ENCODE measurements around the gene PRMT2. TPM values are rescaled to one million over a fixed set of nuclear protein-coding genes. Genes with fewer than 3 reads are reported as not detected.

PRMT2 gene
- 100 to 1,000 TPM; 153 to 157 TPM for total RNA-seq

DNA sequence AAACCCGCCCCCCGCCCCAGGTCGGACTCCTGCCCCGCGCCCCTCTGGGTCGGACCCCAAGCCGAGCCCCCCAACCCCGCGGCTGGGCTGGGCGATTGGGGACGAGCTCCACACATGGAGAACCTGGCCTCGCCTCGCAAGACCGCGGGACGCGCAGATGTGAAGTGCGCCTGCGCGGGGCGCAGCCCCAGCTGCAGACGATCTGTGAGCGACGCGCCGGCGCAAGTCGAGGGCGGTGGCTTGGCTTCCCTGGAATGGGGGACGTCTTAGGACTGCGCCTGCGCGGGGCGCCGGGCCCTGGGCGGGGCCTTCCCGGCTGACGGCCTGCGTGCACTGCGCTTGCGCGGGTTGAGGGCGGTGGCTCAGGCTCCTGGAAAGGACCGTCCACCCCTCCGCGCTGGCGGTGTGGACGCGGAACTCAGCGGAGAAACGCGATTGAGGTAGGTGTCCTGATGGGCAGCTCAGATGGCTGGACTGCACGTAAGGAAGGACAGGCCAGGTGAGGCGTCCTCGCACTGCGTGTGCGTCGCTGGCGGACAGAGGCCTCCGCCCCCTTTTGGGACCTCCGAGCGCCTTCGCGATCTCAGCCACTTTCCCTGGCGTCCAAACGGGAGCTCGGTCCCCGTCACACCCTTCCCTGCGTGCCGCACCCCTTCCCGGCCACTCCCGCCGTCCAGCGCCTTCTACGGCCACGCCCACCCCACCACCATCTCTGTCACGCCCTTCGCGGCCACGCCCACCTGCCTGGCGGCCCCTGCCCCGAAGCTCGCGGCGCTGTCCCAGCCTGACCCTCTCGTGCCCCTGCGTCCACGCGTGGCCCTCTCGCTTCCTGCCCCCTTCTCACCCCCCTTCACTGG lies at the start of gene PRMT2:
TSS of gene PRMT2 (plus strand) at position 351 of the 857 bp plus-strand sequence. CDS start 1,278 bp downstream, outside the sequence.
- POLR2A ChIA-PET: interaction anchor here (0.7 to 6.5 kb wide), 17 partner anchors 7 to 312 kb away, joined by 3 to 80 read pairs (median 12); partner anchors contain the start of genes C21orf58, DIP2A, PCNT and S100B
- no peaks in the 10 kb centered on the region for H3K9me3 Mint-ChIP-seq
- peak within 1 kb of the TSS; percentile 94 for H3K27ac Mint-ChIP-seq
- peak; percentile 100 for DNase-seq
- H3K36me3 Mint-ChIP-seq: peaks cover 13% of the 10 kb centered on the region
- ATAC-seq (ENCODE audit: low read depth): peak; percentile 92
- H3K27me3 Mint-ChIP-seq: no peaks in the 10 kb centered on the region
- H3K4me3 Mint-ChIP-seq: peak within 1 kb of the TSS; percentile 89
- H3K4me1 Mint-ChIP-seq: peaks cover 60% of the 10 kb centered on the region

DNA sequence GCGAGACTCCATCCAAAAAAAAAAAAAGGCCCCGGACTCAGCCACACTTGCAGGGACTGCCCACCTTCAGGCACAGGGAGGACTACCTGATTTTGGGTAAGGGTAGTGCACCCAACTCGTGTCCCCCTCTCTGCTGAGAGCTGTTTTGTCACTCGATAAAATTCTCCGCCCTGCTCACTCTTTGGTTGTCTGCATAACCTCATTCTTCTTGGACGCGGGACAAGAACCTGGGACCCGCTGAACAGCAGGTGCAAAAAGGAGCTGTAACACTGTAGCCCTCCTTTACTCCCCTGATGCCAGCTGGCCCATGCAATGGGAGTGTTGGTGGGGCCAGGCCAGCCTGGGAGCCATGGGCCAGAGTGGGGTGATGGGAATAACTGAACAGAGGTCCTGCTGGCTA lies 41.2 kb upstream of the PRMT2 start:
- DNase-seq (no peak), ATAC-seq (ENCODE audit: low read depth) (no peak)
- Mint-ChIP-seq H3K9me3 (peaks cover 29% of the 10 kb centered on the region), H3K27me3 (no peaks in the 10 kb centered on the region), H3K27ac (no peak overlapping the region), H3K4me3 (no peak overlapping the region), H3K36me3 (peaks cover 15% of the 10 kb centered on the region), H3K4me1 (peaks cover 4% of the 10 kb centered on the region)
- POLR2A ChIA-PET: interaction anchor here (0.9 to 1.7 kb wide), 2 partner anchors 27 to 34 kb away, joined by 3 to 4 read pairs; no protein-coding TSS in a partner anchor

DNA sequence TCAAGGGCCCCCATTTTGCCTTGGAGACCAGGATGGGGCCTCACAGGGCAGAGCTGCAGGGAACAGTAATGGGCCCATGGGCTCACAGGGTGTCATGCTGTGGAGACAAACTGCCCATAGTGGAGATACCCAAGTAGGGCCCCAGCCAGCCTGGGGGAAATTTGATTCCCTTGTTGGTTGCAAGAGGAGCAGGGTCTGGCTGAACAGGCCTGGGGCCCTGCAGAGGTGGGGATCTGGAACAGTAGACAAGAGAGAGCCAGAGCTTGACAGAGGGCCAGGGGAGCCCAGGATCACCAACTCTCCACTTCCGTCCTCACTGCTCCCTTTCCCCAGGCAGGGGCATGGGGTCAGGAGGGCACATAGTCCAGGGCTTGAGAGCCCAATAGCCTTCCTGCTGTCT lies 39.3 kb upstream of the PRMT2 start:
- POLR2A ChIA-PET: no interaction called here
- Mint-ChIP-seq H3K36me3 (peaks cover 9% of the 10 kb centered on the region), H3K27ac (no peak overlapping the region), H3K27me3 (no peaks in the 10 kb centered on the region), H3K4me1 (peaks cover 12% of the 10 kb centered on the region), H3K9me3 (peaks cover 17% of the 10 kb centered on the region), H3K4me3 (no peak overlapping the region)
- ATAC-seq (ENCODE audit: low read depth) (no peak), DNase-seq (no peak)

DNA sequence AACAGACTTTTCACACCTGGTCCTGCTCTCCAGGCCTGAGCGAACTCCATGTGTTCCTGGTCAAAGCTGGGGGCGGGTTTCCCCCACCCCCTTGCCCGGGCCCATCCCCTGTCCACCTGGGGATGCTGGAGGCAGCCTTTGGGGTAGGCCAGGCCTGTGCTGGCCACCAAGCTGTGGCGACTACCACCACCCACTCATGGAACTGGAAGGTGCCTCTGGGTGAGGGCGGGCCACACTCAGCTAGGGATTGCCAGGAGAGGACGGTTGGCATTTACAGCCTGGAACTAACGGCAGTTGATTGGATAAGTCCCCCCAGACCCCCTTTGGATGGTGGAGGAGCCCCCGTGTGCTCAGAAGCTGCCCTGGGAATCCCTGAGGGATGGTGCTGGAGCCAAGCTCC lies 38.4 kb upstream of the PRMT2 start:
- peaks cover 12% of the 10 kb centered on the region for H3K9me3 Mint-ChIP-seq
- H3K4me3 Mint-ChIP-seq: no peak overlapping the region
- H3K4me1 Mint-ChIP-seq: peaks cover 12% of the 10 kb centered on the region
- no peak overlapping the region for H3K27ac Mint-ChIP-seq
- peaks cover 9% of the 10 kb centered on the region for H3K36me3 Mint-ChIP-seq
- ATAC-seq (ENCODE audit: low read depth): no peak
- POLR2A ChIA-PET: interaction anchor here (1.9 kb wide), 1 partner anchor 9 kb away, joined by 8 read pairs; the partner anchor contains the start of gene S100B
- no peak for DNase-seq
- no peaks in the 10 kb centered on the region for H3K27me3 Mint-ChIP-seq

DNA sequence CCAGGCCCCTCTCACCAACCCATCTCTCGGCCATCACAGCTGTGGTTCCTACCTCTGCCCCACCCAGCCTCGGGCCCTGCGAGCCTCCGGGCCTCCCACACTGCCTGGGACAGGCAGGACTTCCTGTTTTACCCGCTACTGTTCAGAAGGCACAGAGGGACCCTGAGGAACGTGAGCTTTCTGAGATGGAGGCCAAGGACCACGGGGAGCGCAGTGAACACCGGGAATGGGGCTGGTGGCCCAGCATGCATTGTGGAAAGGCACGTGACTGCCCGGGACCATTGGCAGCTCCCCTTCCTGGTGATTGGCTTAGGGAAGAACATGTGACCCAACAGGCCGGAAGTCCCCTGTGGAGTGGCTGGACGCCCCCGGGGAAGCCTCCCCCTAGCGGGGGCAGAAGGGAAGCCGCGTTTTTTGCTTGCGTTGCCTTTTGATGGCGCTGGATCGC lies 37.6 kb upstream of the PRMT2 start:
- peak overlapping the region; percentile 48 for H3K27ac Mint-ChIP-seq
- H3K4me3 Mint-ChIP-seq: no peak overlapping the region
- POLR2A ChIA-PET: interaction anchor here (1.5 to 1.9 kb wide), 2 partner anchors 8 to 37 kb away, joined by 3 to 8 read pairs; partner anchors contain the start of genes PRMT2 and S100B
- no peaks in the 10 kb centered on the region for H3K27me3 Mint-ChIP-seq
- H3K4me1 Mint-ChIP-seq: peaks cover 20% of the 10 kb centered on the region
- ATAC-seq (ENCODE audit: low read depth): no peak
- DNase-seq: no peak
- H3K9me3 Mint-ChIP-seq: peaks cover 7% of the 10 kb centered on the region
- peaks cover 8% of the 10 kb centered on the region for H3K36me3 Mint-ChIP-seq

DNA sequence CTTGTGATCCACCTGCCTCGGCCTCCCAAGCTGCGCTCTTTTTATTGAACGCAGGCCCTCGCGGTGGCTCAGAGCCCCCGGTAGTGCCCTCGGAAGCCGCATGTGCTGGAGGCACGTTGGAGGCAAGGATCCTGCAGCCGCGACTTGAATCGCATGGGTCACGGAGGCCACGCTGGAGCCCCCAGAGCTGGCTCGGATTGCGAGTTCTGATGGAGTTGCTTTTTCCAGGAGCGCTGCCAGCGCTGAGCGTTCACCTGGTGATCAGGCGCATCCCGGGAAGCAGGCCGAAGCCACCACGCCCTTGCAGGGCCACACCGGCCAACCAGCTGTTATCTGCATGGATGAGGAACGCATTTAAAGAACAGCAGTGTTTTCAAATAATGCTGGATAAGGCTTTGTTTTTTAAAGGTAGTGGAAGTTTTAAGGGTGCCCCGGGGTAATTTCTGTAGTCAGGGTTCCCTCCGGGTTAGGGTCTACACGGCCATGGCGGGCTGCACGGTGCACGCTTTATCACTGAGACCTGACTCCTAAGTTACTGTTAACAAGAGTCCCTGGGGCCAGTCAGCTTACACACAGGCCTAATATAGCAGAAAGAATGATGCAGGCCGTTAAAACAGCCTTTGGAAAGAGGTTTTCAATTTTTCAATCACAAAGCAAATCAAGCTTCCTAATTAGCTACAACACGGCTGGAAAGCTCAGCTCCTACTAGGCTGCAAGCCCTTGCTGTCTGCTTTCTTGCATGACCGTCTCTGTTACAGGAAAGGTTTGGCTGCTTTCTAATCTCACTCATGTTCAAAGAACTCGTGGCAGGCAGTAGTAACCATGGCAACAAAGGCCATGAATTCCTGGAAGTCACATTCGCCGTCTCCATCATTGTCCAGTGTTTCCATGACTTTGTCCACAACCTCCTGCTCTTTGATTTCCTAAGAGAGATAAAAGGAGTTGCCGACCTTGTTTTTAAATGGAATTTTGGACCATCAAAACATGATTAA lies 36.6 kb upstream of the PRMT2 start:
- POLR2A ChIA-PET: interaction anchor here (0.6 to 1.9 kb wide), 6 partner anchors 7 to 173 kb away, joined by 3 to 8 read pairs (median 3); partner anchors contain the start of genes PRMT2 and S100B
- ATAC-seq (ENCODE audit: low read depth) (peak; percentile 43), DNase-seq (no peak)
- Mint-ChIP-seq H3K36me3 (peaks cover 1% of the 10 kb centered on the region), H3K27ac (peak overlapping the region; percentile 29), H3K27me3 (no peaks in the 10 kb centered on the region), H3K4me3 (no peak overlapping the region), H3K4me1 (peaks cover 20% of the 10 kb centered on the region), H3K9me3 (peaks cover 2% of the 10 kb centered on the region)

DNA sequence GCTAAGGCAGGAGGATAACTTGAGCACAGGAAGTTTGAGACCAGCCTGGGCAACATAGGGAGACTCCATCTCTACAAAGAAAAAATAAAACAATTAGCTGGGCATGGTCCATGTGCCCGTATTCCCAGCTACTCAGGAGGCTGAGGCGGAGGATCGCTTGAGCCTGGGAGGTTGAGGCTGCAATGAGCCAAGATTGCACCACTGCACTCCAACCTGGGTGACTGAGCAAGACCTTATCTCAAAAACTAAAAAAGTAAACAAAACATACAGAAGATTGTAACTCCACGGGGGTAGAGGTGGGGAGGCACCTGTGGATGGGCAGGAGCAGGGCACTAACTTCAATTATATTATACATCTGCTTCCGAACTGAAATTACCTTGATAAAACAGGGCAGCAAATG lies 35.2 kb upstream of the PRMT2 start:
- Mint-ChIP-seq H3K27ac (no peak overlapping the region), H3K27me3 (no peaks in the 10 kb centered on the region), H3K9me3 (no peaks in the 10 kb centered on the region), H3K4me1 (peaks cover 27% of the 10 kb centered on the region), H3K4me3 (no peak overlapping the region), H3K36me3 (peaks cover 2% of the 10 kb centered on the region)
- POLR2A ChIA-PET: interaction anchor here (1.1 kb wide), 2 partner anchors 33 to 41 kb away, joined by 3 read pairs; no protein-coding TSS in a partner anchor
- DNase-seq: no peak
- no peak for ATAC-seq (ENCODE audit: low read depth)

DNA sequence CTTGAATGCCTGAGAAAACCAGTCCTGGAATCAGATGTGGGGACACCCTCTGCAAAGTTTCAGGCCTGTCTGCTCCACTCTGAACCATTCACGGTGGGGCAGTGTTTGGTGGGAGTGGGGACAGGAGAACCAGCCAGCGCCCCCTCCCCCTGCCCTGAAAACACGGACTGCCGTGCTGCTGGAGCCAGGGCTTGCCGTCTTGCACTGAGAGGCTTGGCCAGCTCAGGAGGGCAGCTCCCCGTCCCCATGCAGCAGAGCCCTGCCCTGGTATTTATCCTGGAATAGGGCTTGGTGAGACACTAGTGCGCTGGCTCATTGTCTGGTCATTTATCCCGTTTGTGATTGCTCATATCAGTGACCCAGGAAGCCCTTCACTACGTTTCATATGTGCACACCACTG lies 34.5 kb upstream of the PRMT2 start:
- Mint-ChIP-seq H3K4me1 (peaks cover 33% of the 10 kb centered on the region), H3K4me3 (no peak overlapping the region), H3K27ac (no peak overlapping the region), H3K9me3 (no peaks in the 10 kb centered on the region), H3K27me3 (no peaks in the 10 kb centered on the region), H3K36me3 (peaks cover 2% of the 10 kb centered on the region)
- no peak for DNase-seq
- POLR2A ChIA-PET: interaction anchor here (1.1 kb wide), 2 partner anchors 32 to 42 kb away, joined by 3 read pairs; no protein-coding TSS in a partner anchor
- no peak for ATAC-seq (ENCODE audit: low read depth)

DNA sequence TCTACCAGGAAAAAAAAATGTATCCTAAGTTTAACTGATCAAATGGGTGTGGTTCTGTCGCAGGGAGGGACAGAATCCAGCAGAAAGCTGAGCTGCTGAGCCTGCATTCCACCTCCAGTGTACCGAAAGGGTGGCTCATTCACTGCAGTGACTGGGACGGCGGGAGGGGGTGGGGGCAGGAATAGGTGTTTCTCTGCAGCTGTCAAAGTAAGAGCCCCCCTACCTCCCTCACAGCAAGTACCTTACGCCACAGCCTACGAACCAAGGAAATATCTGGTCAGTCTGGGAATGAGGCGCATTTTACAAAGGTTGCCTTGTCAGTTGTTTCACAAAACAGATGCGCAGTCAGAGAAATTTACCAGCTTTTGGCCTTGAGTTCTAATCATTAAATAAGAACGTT lies 32.2 kb upstream of the PRMT2 start:
- POLR2A ChIA-PET: interaction anchor here (1.5 kb wide), 1 partner anchor 23 kb away, joined by 4 read pairs; no protein-coding TSS in a partner anchor
- Mint-ChIP-seq H3K27ac (no peak overlapping the region), H3K9me3 (no peaks in the 10 kb centered on the region), H3K4me3 (peak overlapping the region; percentile 49), H3K27me3 (no peaks in the 10 kb centered on the region), H3K4me1 (peaks cover 50% of the 10 kb centered on the region), H3K36me3 (peaks cover 2% of the 10 kb centered on the region)
- ATAC-seq (ENCODE audit: low read depth) (no peak), DNase-seq (no peak)

DNA sequence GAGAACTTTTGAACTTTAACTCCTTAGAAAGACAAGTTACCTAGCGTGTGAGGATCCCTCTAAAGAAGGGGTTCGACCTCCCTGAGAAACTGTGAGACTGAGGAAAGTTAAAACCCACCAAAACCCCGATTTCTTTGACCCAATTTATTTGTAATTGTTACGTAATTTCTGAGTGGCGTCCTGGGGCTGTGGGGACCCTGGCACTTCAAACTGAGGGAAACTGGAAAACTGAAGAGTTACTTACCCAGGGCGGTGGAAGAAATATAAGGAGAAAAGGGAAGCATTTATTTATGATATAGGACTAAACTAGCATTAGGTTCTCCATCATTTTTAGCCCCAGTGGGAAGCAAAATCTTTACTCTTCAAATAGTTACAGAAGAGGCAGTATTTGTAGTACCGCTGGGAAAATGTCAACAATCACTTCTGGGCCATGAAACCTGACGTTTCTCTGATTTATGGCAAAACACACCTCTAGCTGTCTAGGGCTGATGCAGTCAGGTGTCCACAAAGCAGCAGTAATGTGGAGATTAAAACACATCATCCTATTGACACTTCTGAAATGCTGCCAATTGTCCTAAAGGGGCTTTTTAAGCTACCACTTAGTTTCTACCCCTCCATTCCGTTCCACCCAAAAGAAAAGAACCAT lies 31.0 kb upstream of the PRMT2 start:
- peak overlapping the region; percentile 84 for H3K4me3 Mint-ChIP-seq

DNA sequence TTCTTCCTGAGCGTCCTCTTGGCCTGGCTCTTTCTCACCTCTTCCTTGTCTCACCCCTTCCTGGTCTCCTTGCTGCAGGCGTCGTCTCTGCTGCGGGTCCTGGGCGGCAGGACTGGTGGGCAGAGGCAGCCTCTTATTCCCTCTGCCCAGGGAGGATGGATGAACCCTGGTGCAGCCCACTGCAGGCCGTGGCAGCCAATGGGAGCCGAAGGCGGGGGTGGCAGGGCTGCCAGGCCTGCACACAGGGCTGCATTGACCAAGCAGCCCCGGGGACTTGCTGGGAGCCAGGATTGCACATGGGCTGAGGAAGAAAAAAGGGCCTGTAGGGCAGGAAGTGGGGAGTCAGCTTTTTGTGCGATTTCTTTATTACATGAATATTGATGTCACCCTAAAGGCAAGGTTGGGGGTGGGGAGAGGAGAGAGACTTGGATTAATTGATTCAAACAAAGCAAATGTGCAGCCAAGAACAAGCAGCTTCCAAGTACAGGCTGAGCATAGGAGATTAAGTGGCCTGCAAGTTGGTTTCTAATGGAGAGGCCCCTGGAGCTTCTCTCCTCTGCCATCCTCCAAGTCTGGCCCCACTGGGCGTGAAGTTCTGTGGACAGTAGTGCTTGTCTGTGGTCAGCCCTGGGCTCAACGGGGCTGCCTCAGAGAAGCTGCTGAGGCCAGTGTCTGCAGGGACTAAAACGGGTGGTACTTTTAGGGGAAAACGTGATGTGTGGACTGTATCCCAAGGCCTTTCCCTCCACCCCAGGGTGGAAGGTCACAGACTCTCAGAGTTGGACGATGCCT lies 30.3 kb upstream of the PRMT2 start, which contains the start of gene S100B:
TSS of gene S100B (minus strand) at position 108 of the 792 bp plus-strand sequence. CDS start 2,667 bp downstream, outside the sequence.
- POLR2A ChIA-PET: interaction anchor here (0.9 to 3.0 kb wide), 10 partner anchors 8 to 180 kb away, joined by 3 to 59 read pairs (median 5); partner anchors contain the start of genes DIP2A and PRMT2
- DNase-seq: no peak
- H3K4me1 Mint-ChIP-seq: peaks cover 37% of the 10 kb centered on the region

More for the DNA sequence above, 31.0 kb upstream of the PRMT2 start:
- Mint-ChIP-seq H3K27ac (peak overlapping the region; percentile 96), H3K4me1 (peaks cover 44% of the 10 kb centered on the region), H3K9me3 (no peaks in the 10 kb centered on the region), H3K36me3 (peaks cover 2% of the 10 kb centered on the region), H3K27me3 (no peaks in the 10 kb centered on the region)
- POLR2A ChIA-PET: interaction anchor here (0.9 to 3.0 kb wide), 7 partner anchors 16 to 179 kb away, joined by 3 to 59 read pairs (median 6); partner anchors contain the start of genes DIP2A and PRMT2
- no peak for ATAC-seq (ENCODE audit: low read depth)
- DNase-seq: no peak

More for the DNA sequence above, 30.3 kb upstream of the PRMT2 start, which contains the start of gene S100B:
- ATAC-seq (ENCODE audit: low read depth): peak; percentile 32
- Mint-ChIP-seq H3K27me3 (no peaks in the 10 kb centered on the region), H3K9me3 (peaks cover 2% of the 10 kb centered on the region), H3K36me3 (peaks cover 2% of the 10 kb centered on the region), H3K4me3 (peak within 1 kb of the TSS; percentile 84), H3K27ac (peak within 1 kb of the TSS; percentile 96)

All from activated naive CD8-positive, alpha-beta T cell treated with anti-CD3 and anti-CD28 coated beads, Interleukin-2, amount 10 ng/mL, durations not matched to agents 7 days and 5 days (primary cell).